ENCODE measurements around the gene SFI1. TPM values are rescaled to one million over a fixed set of nuclear protein-coding genes. Genes with fewer than 3 reads are reported as not detected.

The SFI1 gene
- total RNA-seq, 2 donors from 2014 or later = 27.8 to 46.8 TPM

DNA sequence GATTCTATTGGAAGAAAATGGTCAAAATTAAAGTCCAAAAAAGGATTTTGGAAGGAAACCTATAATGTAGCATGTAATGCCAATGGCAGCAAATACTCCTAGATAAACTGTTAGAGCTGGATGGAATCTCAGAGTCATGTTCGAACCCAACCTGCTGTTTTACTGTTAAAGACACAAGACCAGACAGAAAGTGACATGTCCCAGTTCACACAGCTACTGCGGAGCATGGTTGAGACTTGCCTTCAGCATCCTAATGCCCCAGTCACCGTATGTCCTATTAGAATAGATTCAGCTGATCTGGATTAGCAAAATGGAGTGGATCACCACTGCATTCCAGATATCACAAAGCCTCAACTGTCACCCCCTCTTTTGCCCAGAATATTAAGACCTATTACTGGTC, 150.7 kb downstream of the SFI1 start:
- no peak for TF ChIP-seq POLR2A (IDR thresholded peaks at IDR 0.05)
- TF ChIP-seq, protein P1, sequence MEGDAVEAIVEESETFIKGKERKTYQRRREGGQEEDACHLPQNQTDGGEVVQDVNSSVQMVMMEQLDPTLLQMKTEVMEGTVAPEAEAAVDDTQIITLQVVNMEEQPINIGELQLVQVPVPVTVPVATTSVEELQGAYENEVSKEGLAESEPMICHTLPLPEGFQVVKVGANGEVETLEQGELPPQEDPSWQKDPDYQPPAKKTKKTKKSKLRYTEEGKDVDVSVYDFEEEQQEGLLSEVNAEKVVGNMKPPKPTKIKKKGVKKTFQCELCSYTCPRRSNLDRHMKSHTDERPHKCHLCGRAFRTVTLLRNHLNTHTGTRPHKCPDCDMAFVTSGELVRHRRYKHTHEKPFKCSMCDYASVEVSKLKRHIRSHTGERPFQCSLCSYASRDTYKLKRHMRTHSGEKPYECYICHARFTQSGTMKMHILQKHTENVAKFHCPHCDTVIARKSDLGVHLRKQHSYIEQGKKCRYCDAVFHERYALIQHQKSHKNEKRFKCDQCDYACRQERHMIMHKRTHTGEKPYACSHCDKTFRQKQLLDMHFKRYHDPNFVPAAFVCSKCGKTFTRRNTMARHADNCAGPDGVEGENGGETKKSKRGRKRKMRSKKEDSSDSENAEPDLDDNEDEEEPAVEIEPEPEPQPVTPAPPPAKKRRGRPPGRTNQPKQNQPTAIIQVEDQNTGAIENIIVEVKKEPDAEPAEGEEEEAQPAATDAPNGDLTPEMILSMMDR (IDR thresholded peaks at IDR 0.05) = no peak
- intact Hi-C loops (cut with DNase I) = no loop called here
- peaks cover 0 to 2% of the 10 kb centered on the region in 2 donors for H3K36me3 ChIP-seq (replicated peaks in 1 of 2; ENCODE audit: insufficient read depth in 1 of 2, low read depth in 2 of 2)
- H3K4me3 ChIP-seq = no peak overlapping the region
- WGBS, 2 donors = 95 to 96% methylated on average over 3 of the region's 3 CpGs
- H3K9me3 ChIP-seq = no peaks in the 10 kb centered on the region
- peak overlapping the region in 2 of 4 donors; percentile 17 to 53 for H3K27ac ChIP-seq
- no peaks in the 10 kb centered on the region for H3K27me3 ChIP-seq
- H3K4me1 ChIP-seq = peaks cover 9% of the 10 kb centered on the region
- DNase-seq (no peak), ATAC-seq (no peak)

DNA sequence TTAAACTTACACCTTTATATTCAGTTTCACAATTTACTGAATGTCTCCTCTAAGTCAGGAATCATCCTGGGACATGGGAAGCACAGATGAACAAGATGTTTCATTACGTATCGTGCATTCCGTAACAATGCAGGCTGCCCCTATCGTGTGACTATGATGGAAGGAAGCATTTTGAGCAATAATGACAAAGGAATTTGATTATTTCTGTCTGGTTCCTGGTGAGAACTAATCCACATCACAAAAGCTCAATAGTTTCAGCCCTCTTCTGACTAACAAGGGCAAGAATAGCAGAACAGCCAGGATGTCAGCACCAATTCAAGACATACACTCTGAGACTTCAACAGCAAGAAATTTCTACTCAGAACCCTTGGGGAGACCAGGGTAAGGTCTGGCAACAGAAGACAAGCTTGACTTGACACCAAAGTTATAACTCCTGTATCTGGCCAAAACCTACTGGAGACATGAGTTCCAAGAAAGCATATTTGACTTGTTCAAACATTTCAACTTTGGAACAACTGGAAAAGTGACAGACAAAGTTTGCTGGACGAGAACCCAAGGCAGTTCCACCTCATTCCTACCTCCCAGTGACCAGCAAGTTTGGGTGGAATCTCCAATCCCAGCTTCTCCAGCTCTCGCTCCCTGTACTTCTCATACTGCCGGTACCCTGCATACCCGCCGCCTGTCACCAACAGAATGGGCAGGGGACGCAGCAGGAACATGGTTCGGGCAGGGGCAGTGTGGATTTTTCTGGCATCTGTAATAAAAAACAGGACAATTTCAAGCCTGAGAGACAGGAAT, 151.4 kb downstream of the SFI1 start:
- Histone ChIP-seq H3K9me3 (no peaks in the 10 kb centered on the region), H3K4me1 (peaks cover 12% of the 10 kb centered on the region), H3K27me3 (no peaks in the 10 kb centered on the region), H3K27ac (no peak overlapping the region), H3K4me3 (no peak overlapping the region), H3K36me3 (replicated peaks in 1 of 2; ENCODE audit: insufficient read depth in 1 of 2, low read depth in 2 of 2) (peaks cover 0 to 2% of the 10 kb centered on the region in 2 donors)
- WGBS, 2 donors = 84 to 92% methylated on average over 11 of the region's 11 CpGs
- ATAC-seq (no peak), DNase-seq (no peak)
- no peak for TF ChIP-seq POLR2A (IDR thresholded peaks at IDR 0.05)
- TF ChIP-seq, protein P1 (IDR thresholded peaks at IDR 0.05) = no peak
- intact Hi-C loops (cut with DNase I) = no loop called here

DNA sequence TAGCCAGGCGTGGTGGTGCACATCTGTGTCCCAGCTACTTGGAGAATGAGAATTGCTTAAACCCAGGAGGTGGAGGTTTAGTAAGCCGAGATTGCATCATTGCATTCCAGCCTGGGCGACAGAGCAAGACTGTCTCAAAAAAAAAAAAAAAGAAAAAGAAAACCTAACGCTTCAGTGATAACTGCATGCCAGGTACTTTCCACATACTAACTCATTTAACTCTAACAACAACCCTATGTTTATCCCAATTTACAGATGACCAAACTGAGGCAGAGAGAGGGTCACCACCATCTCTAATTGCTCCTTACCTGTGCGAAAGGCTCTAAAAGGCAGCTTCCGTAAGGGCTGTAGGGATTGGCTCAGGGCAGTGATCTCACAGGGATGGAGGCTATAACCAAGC, 154.1 kb downstream of the SFI1 start:
- no peaks in the 10 kb centered on the region for H3K27me3 ChIP-seq
- intact Hi-C loops (cut with DNase I) = no loop called here
- TF ChIP-seq, protein P1 (IDR thresholded peaks at IDR 0.05) = no peak
- ATAC-seq (peak; percentile 35), DNase-seq (peak in 1 of 4 donors; percentile 31)
- H3K4me3 ChIP-seq = no peak overlapping the region
- peaks cover 28% of the 10 kb centered on the region for H3K4me1 ChIP-seq
- no peaks in the 10 kb centered on the region for H3K36me3 ChIP-seq (replicated peaks in 1 of 2; ENCODE audit: insufficient read depth in 1 of 2, low read depth in 2 of 2)
- WGBS, 2 donors = 65 to 73% methylated on average over 6 of the region's 6 CpGs
- peak overlapping the region in 1 of 4 donors; percentile 59 for H3K27ac ChIP-seq
- no peaks in the 10 kb centered on the region for H3K9me3 ChIP-seq

- DNase-seq (no peak), ATAC-seq (no peak)
- peak overlapping the region in 1 of 4 donors; percentile 57 for H3K27ac ChIP-seq
- H3K27me3 ChIP-seq = no peaks in the 10 kb centered on the region
- no peak overlapping the region for H3K4me3 ChIP-seq
- no peaks in the 10 kb centered on the region for H3K9me3 ChIP-seq
- intact Hi-C loops (cut with DNase I) = no loop called here
- WGBS, 2 donors = 80 to 83% methylated on average over 4 of the region's 4 CpGs
- H3K4me1 ChIP-seq = peaks cover 28% of the 10 kb centered on the region
- TF ChIP-seq POLR2A (IDR thresholded peaks at IDR 0.05) = no peak
- TF ChIP-seq, protein P1 (IDR thresholded peaks at IDR 0.05) = no peak
- no peaks in the 10 kb centered on the region for H3K36me3 ChIP-seq (replicated peaks in 1 of 2; ENCODE audit: insufficient read depth in 1 of 2, low read depth in 2 of 2)
Measured at GRCh38 chr22:31651664-31652063, 155.3 kb downstream of the SFI1 start.

GRCh38 chr22:31652088-31652487, 155.8 kb downstream of the SFI1 start:
- ATAC-seq = no peak
- Histone ChIP-seq H3K4me3 (no peak overlapping the region), H3K4me1 (peaks cover 28% of the 10 kb centered on the region), H3K27me3 (no peaks in the 10 kb centered on the region), H3K36me3 (replicated peaks in 1 of 2; ENCODE audit: insufficient read depth in 1 of 2, low read depth in 2 of 2) (no peaks in the 10 kb centered on the region), H3K9me3 (no peaks in the 10 kb centered on the region), H3K27ac (peak overlapping the region in 1 of 4 donors; percentile 57)
- WGBS, 2 donors = 74 to 81% methylated on average over 9 of the region's 9 CpGs
- DNase-seq = no peak
- TF ChIP-seq, protein P1 (IDR thresholded peaks at IDR 0.05) = no peak
- TF ChIP-seq POLR2A (IDR thresholded peaks at IDR 0.05) = no peak
- intact Hi-C loops (cut with DNase I) = no loop called here
